GM12801 (cell line): ENCODE data around the gene TAL1.

Experiments used
- CTCF ChIP-seq: IDR thresholded peaks from one replicate; pipeline ENCODE4 v1.5.1; 2011; ENCODE audit warnings: control low read depth; ENCODE audit not compliant: insufficient read length; ENCODE audit errors: extremely low read depth

The TAL1 gene

GRCh38 chr1:47191940-47192457, 40.0 kb downstream of the TAL1 start:
- no peak for TF ChIP-seq CTCF

- TF ChIP-seq CTCF = no peak
Observed at GRCh38 chr1:47190857-47191256, 41.2 kb downstream of the TAL1 start.

GRCh38 chr1:47190509-47190855, 41.5 kb downstream of the TAL1 start:
- no peak for TF ChIP-seq CTCF

- TF ChIP-seq CTCF = no peak
Observed at GRCh38 chr1:47189844-47190508, 42.0 kb downstream of the TAL1 start, which contains the start of gene PDZK1IP1. TSS of gene PDZK1IP1 (minus strand) at chr1:47190036. CDS start at chr1:47189932, 104 bp downstream.

- TF ChIP-seq CTCF = no peak
Observed at GRCh38 chr1:47188791-47189785, 42.9 kb downstream of the TAL1 start.

- no peak for TF ChIP-seq CTCF
Observed at GRCh38 chr1:47187926-47188250, 44.1 kb downstream of the TAL1 start.

- TF ChIP-seq CTCF = no peak
Observed at GRCh38 chr1:47187231-47187925, 44.6 kb downstream of the TAL1 start.
